ENCODE data around the gene C20orf144. TPM values are rescaled to one million over a fixed set of nuclear protein-coding genes. Genes with fewer than 3 reads are reported as not detected.

Gene C20orf144
- total RNA-seq, 4 donors from 2014 or later: not detected

DNA sequence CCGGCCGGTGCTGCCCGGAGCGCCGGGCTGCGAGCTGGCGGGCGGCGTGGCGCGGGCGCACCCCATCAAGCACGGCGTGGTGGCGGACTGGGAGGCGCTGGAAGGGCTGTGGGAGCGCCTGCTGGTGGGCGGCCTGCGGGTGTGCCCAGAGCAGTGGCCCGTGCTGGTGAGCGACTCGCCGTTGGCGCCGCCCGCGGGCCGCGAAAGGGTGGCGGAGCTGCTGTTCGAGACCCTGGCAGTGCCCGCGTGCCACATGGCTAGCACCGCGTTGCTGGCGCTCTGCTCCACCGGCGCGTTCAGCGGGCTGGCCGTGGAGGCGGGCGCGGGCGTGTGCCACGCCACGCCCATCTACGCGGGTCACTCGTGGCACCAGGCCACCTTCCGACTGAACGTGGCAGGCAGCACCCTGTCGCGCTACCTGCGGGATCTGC is 5.1 kb downstream of the C20orf144 start:
- no peak for TF ChIP-seq POLR2A (IDR thresholded peaks at IDR 0.05)
- TF ChIP-seq CTCF (IDR thresholded peaks at IDR 0.05): no peak
- no peak for TF ChIP-seq EP300 (IDR thresholded peaks at IDR 0.05)
- H3K36me3 ChIP-seq: peaks cover 0 to 34% (median 0%) of the 10 kb centered on the region in 3 donors
- H3K9me3 ChIP-seq: no peaks in the 10 kb centered on the region
- no peak for DNase-seq (ENCODE audit: low spot score in 2 of 2)
- peaks cover 0 to 53% (median 16%) of the 10 kb centered on the region in 4 donors for H3K4me1 ChIP-seq
- H3K27ac ChIP-seq: peak overlapping the region; percentile 74 to 93 (median 90)
- peak overlapping the region; percentile 39 to 71 (median 64) for H3K4me3 ChIP-seq
- H3K27me3 ChIP-seq: no peaks in the 10 kb centered on the region
- 0 to 22% methylated on average over 5 to 11 of the region's 55 CpGs for WGBS, 2 donors

DNA sequence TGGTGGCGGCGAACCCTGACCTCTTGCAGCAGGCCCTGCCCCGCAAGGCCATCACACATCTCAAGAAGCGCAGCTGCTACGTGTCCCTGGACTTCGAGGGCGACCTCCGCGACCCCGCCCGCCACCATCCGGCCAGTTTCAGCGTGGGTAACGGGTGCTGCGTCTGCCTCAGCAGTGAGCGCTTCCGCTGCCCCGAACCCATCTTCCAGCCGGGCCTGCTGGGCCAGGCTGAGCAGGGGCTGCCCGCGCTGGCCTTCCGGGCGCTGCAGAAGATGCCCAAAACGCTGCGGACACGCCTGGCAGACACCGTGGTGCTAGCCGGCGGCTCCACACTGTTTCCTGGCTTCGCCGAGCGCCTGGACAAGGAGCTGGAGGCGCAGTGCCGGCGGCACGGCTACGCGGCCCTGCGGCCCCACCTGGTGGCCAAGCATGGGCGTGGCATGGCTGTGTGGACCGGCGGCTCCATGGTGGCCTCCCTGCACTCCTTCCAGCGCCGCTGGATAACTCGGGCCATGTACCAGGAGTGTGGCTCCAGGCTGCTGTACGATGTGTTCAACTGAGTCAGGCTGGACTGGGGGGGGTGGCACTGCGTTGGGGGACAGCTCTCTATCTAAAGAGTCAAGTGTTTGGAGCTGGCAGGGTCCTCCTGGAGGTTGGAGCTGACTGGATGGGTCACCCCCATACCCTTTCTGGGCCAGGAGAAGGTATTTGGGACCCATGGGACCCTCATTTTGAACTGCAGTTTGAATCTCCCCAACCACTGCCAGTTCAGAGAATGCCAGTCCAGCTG is 5.7 kb downstream of the C20orf144 start:
- peak; percentile 59 to 62 for DNase-seq (ENCODE audit: low spot score in 2 of 2)
- Histone ChIP-seq H3K9me3 (no peaks in the 10 kb centered on the region), H3K27me3 (no peaks in the 10 kb centered on the region), H3K36me3 (peaks cover 0 to 34% (median 0%) of the 10 kb centered on the region in 3 donors), H3K4me3 (peak overlapping the region; percentile 39 to 71 (median 64)), H3K27ac (peak overlapping the region; percentile 74 to 93 (median 90)), H3K4me1 (peaks cover 0 to 53% (median 22%) of the 10 kb centered on the region in 4 donors)
- TF ChIP-seq POLR2A (IDR thresholded peaks at IDR 0.05) (no peak), EP300 (IDR thresholded peaks at IDR 0.05) (peak in 1 of 2 donors; percentile 38), CTCF (IDR thresholded peaks at IDR 0.05) (peak; percentile 90 to 97 (median 97))
- WGBS, 2 donors: 21 to 27% methylated on average over 19 to 43 of the region's 47 CpGs

DNA sequence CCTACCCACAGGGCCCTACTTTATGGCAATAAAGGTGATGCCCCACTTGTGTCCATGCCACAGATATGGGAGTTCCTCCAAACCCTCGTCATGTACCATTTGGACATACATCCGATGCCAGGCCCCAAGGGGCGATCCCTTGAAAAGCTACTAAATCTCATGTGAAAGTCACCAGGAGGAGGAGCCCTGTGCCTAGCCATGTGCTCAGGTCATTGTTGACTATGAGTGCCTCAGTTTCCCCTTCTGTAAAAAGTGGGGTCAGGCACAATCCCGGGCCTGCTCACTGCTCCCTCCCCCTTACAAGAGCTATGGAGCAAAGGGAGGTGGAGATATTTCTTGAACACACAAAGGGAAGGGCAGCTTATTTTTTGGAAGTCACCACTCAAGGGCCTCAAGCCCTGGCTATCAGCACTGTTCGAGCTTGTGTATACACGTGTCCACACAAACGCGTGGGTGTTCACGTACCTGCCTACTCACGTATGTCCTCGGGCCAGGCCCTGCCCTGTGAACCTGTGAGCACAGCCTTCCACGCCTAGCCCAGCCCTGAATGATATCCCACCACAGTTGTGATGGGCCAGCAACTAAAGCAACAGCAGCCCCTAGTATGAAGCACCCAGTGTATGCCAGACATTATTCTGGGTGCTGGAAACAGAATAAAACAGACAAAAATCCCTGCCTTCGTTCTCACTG is 6.5 kb downstream of the C20orf144 start:
- no peak for DNase-seq (ENCODE audit: low spot score in 2 of 2)
- Histone ChIP-seq H3K4me1 (peaks cover 0 to 57% (median 29%) of the 10 kb centered on the region in 4 donors), H3K27ac (peak overlapping the region in 3 of 4 donors; percentile 87 to 93 (median 93)), H3K36me3 (peaks cover 0 to 34% (median 0%) of the 10 kb centered on the region in 3 donors), H3K4me3 (no peak overlapping the region), H3K9me3 (no peaks in the 10 kb centered on the region), H3K27me3 (no peaks in the 10 kb centered on the region)
- TF ChIP-seq CTCF (IDR thresholded peaks at IDR 0.05) (no peak), POLR2A (IDR thresholded peaks at IDR 0.05) (no peak), EP300 (IDR thresholded peaks at IDR 0.05) (no peak)
- 88 to 89% methylated on average over 13 of the region's 13 CpGs for WGBS, 2 donors

DNA sequence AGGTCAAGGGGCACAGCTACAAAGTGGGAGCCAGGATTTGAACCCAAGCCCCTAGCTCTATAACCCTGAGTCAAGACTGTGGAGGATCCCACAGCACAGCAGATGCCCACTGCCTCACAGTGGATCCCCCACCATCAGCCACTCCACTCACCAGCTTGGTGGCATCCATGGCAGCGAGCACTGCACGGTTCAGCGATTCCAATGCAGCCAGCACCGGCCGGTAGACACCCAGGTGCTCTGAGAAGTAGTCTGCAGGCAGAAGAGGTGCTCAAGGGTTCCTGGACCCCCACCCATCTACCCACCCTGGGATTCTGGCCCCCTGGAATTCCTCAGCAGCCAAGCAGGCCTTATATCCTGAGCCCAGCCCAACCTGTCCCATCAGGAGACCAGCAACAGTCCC is 7.1 kb downstream of the C20orf144 start:
- no peaks in the 10 kb centered on the region for H3K27me3 ChIP-seq
- H3K4me3 ChIP-seq: no peak overlapping the region
- peaks cover 0 to 55% (median 30%) of the 10 kb centered on the region in 4 donors for H3K4me1 ChIP-seq
- 94 to 100% methylated on average over 5 of the region's 5 CpGs for WGBS, 2 donors
- TF ChIP-seq EP300 (IDR thresholded peaks at IDR 0.05) (no peak), CTCF (IDR thresholded peaks at IDR 0.05) (no peak), POLR2A (IDR thresholded peaks at IDR 0.05) (no peak)
- H3K9me3 ChIP-seq: no peaks in the 10 kb centered on the region
- H3K27ac ChIP-seq: peak overlapping the region in 1 of 4 donors; percentile 20
- DNase-seq (ENCODE audit: low spot score in 2 of 2): no peak
- H3K36me3 ChIP-seq: peaks cover 0 to 34% (median 0%) of the 10 kb centered on the region in 3 donors
